Stimulated activated CD8-positive, alpha-beta memory T cell treated with anti-CD3 and anti-CD28 coated beads, Interleukin-12 subunit alpha, Interleukin-12 subunit beta, amount 100 ng/mL, for 24 hours (primary cell): ENCODE measurements around the gene FKBP9.
"Not testable (repeated sequence)": the region's sequence is repeated elsewhere in the genome, so short reads cannot be mapped to it uniquely, and the experiment has no call there.

ENCODE experiments used
- DNase-seq: peaks from one replicate; pipeline ENCODE4 v3.0.0-alpha.2; 2020; ENCODE audit errors: extremely low read depth

FKBP9 gene

GRCh38 chr7:32952876-32953275 is 4.4 kb upstream of the FKBP9 start:
- DNase-seq: no peak

GRCh38 chr7:32958046-32959025 is 1.1 kb downstream of the FKBP9 start:
- no peak for DNase-seq

GRCh38 chr7:32963880-32964301 is 6.7 kb downstream of the FKBP9 start:
- not testable (repeated sequence) for DNase-seq

- not testable (repeated sequence) for DNase-seq
These were observed 7.4 kb downstream of the FKBP9 start for GRCh38 chr7:32964461-32965159.

GRCh38 chr7:32966489-32967267 is 9.4 kb downstream of the FKBP9 start:
- DNase-seq: not testable (repeated sequence)

GRCh38 chr7:32967268-32967582 is 10.0 kb downstream of the FKBP9 start:
- DNase-seq: not testable (repeated sequence)

GRCh38 chr7:32971967-32972366 is 14.7 kb downstream of the FKBP9 start:
- DNase-seq: not testable (repeated sequence)

- DNase-seq: not testable (repeated sequence)
These were observed 19.9 kb downstream of the FKBP9 start for GRCh38 chr7:32977159-32977558.

- DNase-seq: not testable (repeated sequence)
These were observed 22.0 kb downstream of the FKBP9 start for GRCh38 chr7:32979246-32979645.

- not testable (repeated sequence) for DNase-seq
These were observed 22.7 kb downstream of the FKBP9 start for GRCh38 chr7:32979902-32980301.

GRCh38 chr7:32988148-32988547 is 30.9 kb downstream of the FKBP9 start:
- DNase-seq: not testable (repeated sequence)

- DNase-seq: not testable (repeated sequence)
These were observed 33.9 kb downstream of the FKBP9 start for GRCh38 chr7:32991068-32991585.

GRCh38 chr7:32991975-32992700 is 34.9 kb downstream of the FKBP9 start:
- not testable (repeated sequence) for DNase-seq

- DNase-seq: not testable (repeated sequence)
These were observed 35.5 kb downstream of the FKBP9 start for GRCh38 chr7:32992750-32993149.

GRCh38 chr7:32997956-32998355 is 40.7 kb downstream of the FKBP9 start:
- DNase-seq: not testable (repeated sequence)

GRCh38 chr7:32998361-32999171 is 41.3 kb downstream of the FKBP9 start:
- DNase-seq: not testable (repeated sequence)

GRCh38 chr7:32999380-32999779 is 42.1 kb downstream of the FKBP9 start:
- DNase-seq: not testable (repeated sequence)

- DNase-seq: not testable (repeated sequence)
These were observed 45.9 kb downstream of the FKBP9 start for GRCh38 chr7:33003111-33003510.

- not testable (repeated sequence) for DNase-seq
These were observed 46.9 kb downstream of the FKBP9 start for GRCh38 chr7:33004104-33004616.

- not testable (repeated sequence) for DNase-seq
These were observed 48.0 kb downstream of the FKBP9 start for GRCh38 chr7:33005193-33005592.
